Activated CD4-positive, CD25-positive, alpha-beta regulatory T cell treated with anti-CD3 and anti-CD28 coated beads, Interleukin-2, amount 50 U/mL, for 72 hours (primary cell): Measurements from ENCODE around the gene CUBN.

Source experiments
- DNase-seq: peaks from one replicate; pipeline ENCODE4 v3.0.0; 2021

CUBN gene

GRCh38 chr10:17129741-17130140 is at the start of gene CUBN:
CUBN (minus strand) TSS chr10:17129811; CDS start chr10:17129765, 46 bp downstream.
- DNase-seq = no peak

GRCh38 chr10:17179002-17179401 is 49.4 kb upstream of the CUBN start:
- no peak for DNase-seq

GRCh38 chr10:17178006-17178405 is 48.4 kb upstream of the CUBN start:
- DNase-seq = no peak

GRCh38 chr10:17177014-17177413 is 47.4 kb upstream of the CUBN start:
- DNase-seq = no peak

- DNase-seq = no peak
Observed at GRCh38 chr10:17176091-17176490, 46.5 kb upstream of the CUBN start.

GRCh38 chr10:17175551-17175950 is 45.9 kb upstream of the CUBN start:
- no peak for DNase-seq

GRCh38 chr10:17174626-17175025 is 45.0 kb upstream of the CUBN start:
- no peak for DNase-seq

- no peak for DNase-seq
Observed at GRCh38 chr10:17171141-17171641, 41.6 kb upstream of the CUBN start.

GRCh38 chr10:17169803-17170202 is 40.2 kb upstream of the CUBN start:
- DNase-seq = no peak

GRCh38 chr10:17166699-17167098 is 37.1 kb upstream of the CUBN start:
- no peak for DNase-seq

- no peak for DNase-seq
Observed at GRCh38 chr10:17162828-17163227, 33.2 kb upstream of the CUBN start.

GRCh38 chr10:17161775-17162174 is 32.2 kb upstream of the CUBN start:
- no peak for DNase-seq

- no peak for DNase-seq
Observed at GRCh38 chr10:17157024-17157423, 27.4 kb upstream of the CUBN start.

GRCh38 chr10:17155826-17156225 is 26.2 kb upstream of the CUBN start:
- no peak for DNase-seq

- no peak for DNase-seq
Observed at GRCh38 chr10:17154116-17154515, 24.5 kb upstream of the CUBN start.

GRCh38 chr10:17153321-17153720 is 23.7 kb upstream of the CUBN start:
- DNase-seq = no peak

GRCh38 chr10:17151716-17152115 is 22.1 kb upstream of the CUBN start:
- DNase-seq = no peak

GRCh38 chr10:17147884-17148489 is 18.4 kb upstream of the CUBN start:
- DNase-seq = no peak

GRCh38 chr10:17146892-17147291 is 17.3 kb upstream of the CUBN start:
- DNase-seq = no peak

- no peak for DNase-seq
Observed at GRCh38 chr10:17145239-17145638, 15.6 kb upstream of the CUBN start.

- DNase-seq = no peak
Observed at GRCh38 chr10:17144757-17145156, 15.1 kb upstream of the CUBN start.

GRCh38 chr10:17144032-17144431 is 14.4 kb upstream of the CUBN start:
- no peak for DNase-seq

- no peak for DNase-seq
Observed at GRCh38 chr10:17143055-17143690, 13.6 kb upstream of the CUBN start.

- no peak for DNase-seq
Observed at GRCh38 chr10:17141504-17142229, 12.1 kb upstream of the CUBN start.
